IMR-90 (cell line): ENCODE data around the gene EIF2B2. TPM values are rescaled to one million over a fixed set of nuclear protein-coding genes. Genes with fewer than 3 reads are reported as not detected.

ENCODE experiments used
- ATAC-seq: fragments of 200-7000 bp; cut with Tn5 transposase; 2 replicates; pipeline ENCODE4 v1.9.1; 2020; ENCODE audit warnings: low read depth, mild to moderate bottlenecking, moderate library complexity
- BruUV-seq: library from RNA; stranded (reverse); fragments of 400-500 nt; replicated peaks from 2 replicates; lab custom pipeline; 2021; lab: Mats Ljungman, UMichigan
- CTCF ChIA-PET: fragments of 300-600 bp; formaldehyde crosslinking; extraction: SDS; loops from one replicate; lab custom pipeline; 2021; ENCODE audit warnings: antibody characterized with exemption; lab: Yijun Ruan, JAX
- POLR2A ChIA-PET: fragments of 300-600 bp; sonication (Branson Sonifier 250); formaldehyde crosslinking; loops from one replicate; lab custom pipeline; 2022; ENCODE audit warnings: antibody characterized with exemption; ENCODE audit not compliant: unreplicated experiment; lab: Charles Lee
- DNase-seq: peaks from one replicate; pipeline ENCODE4 v3.0.0; 2013
- H2AFZ ChIP-seq: replicated peaks from 2 replicates; pipeline ENCODE3; 2013; ENCODE audit warnings: low read length, mild to moderate bottlenecking; ENCODE audit not compliant: poor library complexity
- H2AK5ac ChIP-seq: 2 replicates; pipeline ENCODE4 v1.6.1; 2013; ENCODE audit warnings: low read depth, low read length, inconsistent platforms
- H2AK9ac ChIP-seq: replicated peaks from 2 replicates; pipeline ENCODE3; 2013; ENCODE audit warnings: mild to moderate bottlenecking, low read depth, low read length, moderate library complexity; ENCODE audit not compliant: poor library complexity
- H2BK120ac ChIP-seq: 2 replicates; pipeline ENCODE4 v1.6.1; 2013; ENCODE audit warnings: low read depth, low read length, inconsistent platforms
- H2BK15ac ChIP-seq: 3 replicates; pipeline ENCODE4 v1.6.1; 2013; ENCODE audit warnings: low read depth, low read length, inconsistent platforms
- H2BK20ac ChIP-seq: 2 replicates; pipeline ENCODE4 v1.6.1; 2013; ENCODE audit warnings: low read depth, mild to moderate bottlenecking, inconsistent platforms, low read length, moderate library complexity
- H2BK5ac ChIP-seq: 2 replicates; pipeline ENCODE4 v1.6.1; 2013; ENCODE audit warnings: mild to moderate bottlenecking, low read depth, low read length, inconsistent platforms; ENCODE audit not compliant: poor library complexity, severe bottlenecking
- H3K14ac ChIP-seq: replicated peaks from 2 replicates; pipeline ENCODE4 v1.6.1; 2013; ENCODE audit warnings: low read depth, low read length, inconsistent platforms
- H3K18ac ChIP-seq: 2 replicates; pipeline ENCODE4 v1.6.1; 2013; ENCODE audit warnings: low read depth, low read length, control low read depth
- H3K23ac ChIP-seq: 2 replicates; pipeline ENCODE4 v1.6.1; 2013; ENCODE audit warnings: low read depth, low read length, inconsistent platforms
- H3K27ac ChIP-seq: 2 replicates; pipeline ENCODE4 v1.5.1; 2013; ENCODE audit warnings: mild to moderate bottlenecking, control low read depth, low read length; ENCODE audit not compliant: insufficient read depth
- H3K27me3 ChIP-seq: 2 replicates; pipeline ENCODE4 v1.6.1; 2013; ENCODE audit warnings: low read length; ENCODE audit not compliant: control insufficient read depth, insufficient read depth
- H3K36me3 ChIP-seq: 2 replicates; pipeline ENCODE4 v1.6.1; 2013; ENCODE audit warnings: low read length, mixed read lengths; ENCODE audit not compliant: control insufficient read depth, insufficient read depth
- H3K4ac ChIP-seq: 2 replicates; pipeline ENCODE4 v1.6.1; 2013; ENCODE audit warnings: low read depth, low read length, inconsistent platforms
- H3K4me1 ChIP-seq: 2 replicates; pipeline ENCODE4 v1.6.1; 2013; ENCODE audit warnings: low read length, mixed read lengths; ENCODE audit not compliant: control insufficient read depth, insufficient read depth
- H3K4me2 ChIP-seq: 2 replicates; pipeline ENCODE4 v1.6.1; 2013; ENCODE audit warnings: low read depth, mild to moderate bottlenecking, control low read depth, low read length, moderate library complexity
- H3K4me3 ChIP-seq: 2 replicates; pipeline ENCODE4 v1.5.1; 2013; ENCODE audit warnings: low read depth, mild to moderate bottlenecking, control low read depth, low read length, moderate library complexity; ENCODE audit not compliant: insufficient read depth
- H3K56ac ChIP-seq: 2 replicates; pipeline ENCODE4 v1.6.1; 2013; ENCODE audit warnings: low read length, inconsistent platforms; ENCODE audit not compliant: insufficient read depth; ENCODE audit errors: extremely low read depth
- H3K79me1 ChIP-seq, 2 experiments: 2 replicates each; pipeline ENCODE4 v1.6.1; 2013; ENCODE audit warnings: low read length in 2 of 2, inconsistent platforms in 1 of 2, low read depth in 1 of 2
- H3K9ac ChIP-seq: 2 replicates; pipeline ENCODE4 v1.6.1; 2013; ENCODE audit warnings: low read depth, low read length, control low read depth
- H3K9me1 ChIP-seq: 2 replicates; pipeline ENCODE4 v1.6.1; 2013; ENCODE audit warnings: low read length, inconsistent platforms; ENCODE audit not compliant: insufficient read depth
- H3K9me3 ChIP-seq: 2 replicates; pipeline ENCODE4 v1.6.1; 2013; ENCODE audit warnings: low read length; ENCODE audit not compliant: control insufficient read depth, insufficient read depth
- H4K20me1 ChIP-seq: 2 replicates; pipeline ENCODE4 v1.6.1; 2013; ENCODE audit warnings: low read length, inconsistent platforms; ENCODE audit not compliant: insufficient read depth
- H4K5ac ChIP-seq: 2 replicates; pipeline ENCODE4 v1.6.1; 2013; ENCODE audit warnings: mild to moderate bottlenecking, low read depth, low read length, control low read depth
- H4K8ac ChIP-seq, 2 experiments: 2 replicates each; pipeline ENCODE4 v1.6.1; 2013; ENCODE audit warnings: low read depth in 2 of 2, low read length in 2 of 2, control low read depth in 1 of 2, inconsistent platforms in 1 of 2
- H4K91ac ChIP-seq: 2 replicates; pipeline ENCODE4 v1.6.1; 2013; ENCODE audit warnings: low read depth, low read length, inconsistent platforms; ENCODE audit not compliant: insufficient read depth
- BHLHE40 ChIP-seq: fragments of 150-350 bp; IDR thresholded peaks from 2 replicates; pipeline ENCODE4 v1.6.1; 2016; ENCODE audit warnings: mild to moderate bottlenecking, low read depth, low read length
- CEBPB ChIP-seq: IDR thresholded peaks from 2 replicates; pipeline ENCODE4 v1.6.1; 2012; ENCODE audit warnings: low read depth, low read length, improper control_type of control experiment
- CHD1 ChIP-seq: IDR thresholded peaks from 2 replicates; pipeline ENCODE4 v1.6.1; 2012; ENCODE audit warnings: low read depth, low read length, improper control_type of control experiment
- FOS ChIP-seq: fragments of 150-350 bp; IDR thresholded peaks from 2 replicates; pipeline ENCODE4 v1.6.1; 2016; ENCODE audit warnings: low read depth, low read length
- MAFK ChIP-seq: IDR thresholded peaks from 2 replicates; pipeline ENCODE4 v1.6.1; 2012; ENCODE audit warnings: low read depth, low read length, improper control_type of control experiment
- MAZ ChIP-seq: IDR thresholded peaks from 2 replicates; pipeline ENCODE4 v1.6.1; 2012; ENCODE audit warnings: low read depth, mild to moderate bottlenecking, low read length, improper control_type of control experiment, moderate library complexity, borderline replicate concordance
- MXI1 ChIP-seq: IDR thresholded peaks from 2 replicates; pipeline ENCODE4 v1.6.1; 2012; ENCODE audit warnings: low read depth, mild to moderate bottlenecking, low read length, moderate library complexity, borderline replicate concordance
- NFE2L2 ChIP-seq: fragments of 150-350 bp; IDR thresholded peaks from 2 replicates; pipeline ENCODE4 v1.6.1; 2016; ENCODE audit warnings: low read depth, mild to moderate bottlenecking, low read length
- POLR2A ChIP-seq: IDR thresholded peaks from 2 replicates; pipeline ENCODE4 v1.6.1; 2012; ENCODE audit warnings: mild to moderate bottlenecking, low read depth, low read length
- RAD21 ChIP-seq: IDR thresholded peaks from 2 replicates; pipeline ENCODE4 v1.6.1; 2012; ENCODE audit warnings: low read length, improper control_type of control experiment
- RCOR1 ChIP-seq: IDR thresholded peaks from 2 replicates; pipeline ENCODE4 v1.6.1; 2012; ENCODE audit warnings: mild to moderate bottlenecking, low read length, improper control_type of control experiment; ENCODE audit not compliant: insufficient replicate concordance
- RFX5 ChIP-seq: IDR thresholded peaks from 2 replicates; pipeline ENCODE4 v1.8.0; 2012; ENCODE audit warnings: low read depth, mild to moderate bottlenecking, low read length, moderate library complexity
- SMC3 ChIP-seq: fragments of 150-350 bp; IDR thresholded peaks from 2 replicates; pipeline ENCODE4 v1.6.1; 2016; ENCODE audit warnings: low read depth, mild to moderate bottlenecking, antibody characterized with exemption, low read length, moderate library complexity
- WGBS, 2 experiments: methylation state at CpG; one replicate each; pipeline versions ENCODE4 v1.1.5 to v1.1.7; 2013; ENCODE audit warnings: missing lambda C conversion rate in 2 of 2; ENCODE audit not compliant: insufficient read length in 1 of 2; ENCODE audit errors: extremely low coverage in 2 of 2; 5-methylcytosine and 5-hydroxymethylcytosine counted together
- dilution Hi-C: fragments of 300-500 bp; cut with HindIII; formaldehyde crosslinking; loops from one replicate; pipeline ENCODE4 v1.14.3; 2018; ENCODE audit warnings: low sequenced_read_pairs; ENCODE audit not compliant: unreplicated experiment
- in situ Hi-C: fragments of 300-500 bp; cut with MboI; formaldehyde crosslinking; loops from 3 replicates; pipeline ENCODE4 v1.14.3; 2019; ENCODE audit warnings: low sequenced_read_pairs, inconsistent platforms, mixed read lengths
- intact Hi-C: fragments of 100-400 bp; cut with micrococcal nuclease; formaldehyde crosslinking; loops from 2 replicates; pipeline ENCODE4 v1.10.0; 2022
- polyA plus RNA-seq, 3 experiments: library from polyadenylated mRNA; depleted of rRNA; stranded (reverse); fragments of >200 nt; gene quantifications; 2 replicates each; pipeline ENCODE4 v1.2.3, GENCODE V29; 2012; ENCODE audit warnings: low replicate concordance in 1 of 3
- total RNA-seq: library from RNA; depleted of rRNA; stranded (reverse); fragments of >200 nt; gene quantifications from 2 replicates; pipeline ENCODE4 v1.2.3, GENCODE V29; 2012
- TF ChIP-seq, protein P1 (sequence below): fragments of 150-350 bp; IDR thresholded peaks from 2 replicates; pipeline ENCODE4 v1.6.1; 2016; ENCODE audit warnings: low read depth, mild to moderate bottlenecking, low read length, moderate library complexity, borderline replicate concordance
- TF ChIP-seq, protein P2 (sequence below): fragments of 150-350 bp; IDR thresholded peaks from 2 replicates; pipeline ENCODE4 v1.6.1; 2017; ENCODE audit warnings: mild to moderate bottlenecking, antibody characterized with exemption, low read length, low read depth
- TF ChIP-seq, protein P3 (sequence below): conservative IDR thresholded peaks from 2 replicates; pipeline ENCODE4 v1.5.1; 2012; ENCODE audit warnings: mild to moderate bottlenecking, low read depth, low read length, improper control_type of control experiment

EIF2B2 gene
- total and polyA plus RNA-seq, 2 of the 4 experiments (the other 2 are of a cell fraction): 63.6 to 70.1 TPM

DNA sequence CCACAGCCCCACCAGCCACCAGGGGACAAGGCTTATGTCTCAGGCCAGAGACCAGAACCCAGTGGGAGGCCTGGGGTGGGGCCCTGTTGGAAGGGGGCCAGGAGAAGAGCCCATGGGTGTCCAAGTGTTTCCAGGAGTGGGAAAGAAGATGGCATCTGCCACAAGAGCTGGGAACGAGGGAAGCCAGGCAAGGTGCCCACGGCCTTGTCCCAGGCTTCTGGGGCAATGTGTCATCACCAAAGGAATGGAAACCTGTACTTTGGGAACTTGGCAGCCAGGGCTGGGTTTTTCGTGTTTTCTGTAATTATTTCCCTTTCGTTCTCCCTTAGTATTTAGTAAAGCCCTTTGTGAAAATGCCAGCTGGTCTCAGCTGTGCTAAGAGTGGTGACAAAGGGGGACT lies 42.0 kb upstream of the EIF2B2 start:
- Histone ChIP-seq H2BK120ac (no peak overlapping the region), H2BK5ac (no peak overlapping the region), H4K91ac (no peak overlapping the region), H3K56ac (no peak overlapping the region), H3K14ac (no peak overlapping the region), H3K4me3 (no peak overlapping the region), H2BK20ac (no peak overlapping the region), H3K4me2 (no peak overlapping the region), H3K9ac (no peak overlapping the region), H3K4ac (no peak overlapping the region), H3K4me1 (no peaks in the 10 kb centered on the region), H3K18ac (no peak overlapping the region), H2BK15ac (no peak overlapping the region), H3K23ac (no peak overlapping the region), H3K27me3 (peaks cover 26% of the 10 kb centered on the region), H3K9me1 (no peaks in the 10 kb centered on the region), H2AK9ac (no peak overlapping the region), H3K36me3 (no peaks in the 10 kb centered on the region), H3K9me3 (no peaks in the 10 kb centered on the region), H2AFZ (no peak overlapping the region), H4K20me1 (no peaks in the 10 kb centered on the region), H3K27ac (no peak overlapping the region), H4K5ac (no peak overlapping the region), H2AK5ac (no peak overlapping the region), H3K79me1 (no peaks in the 10 kb centered on the region), H4K8ac (no peak overlapping the region)
- intact Hi-C loops (no loop called here), in situ Hi-C loops (no loop called here), dilution Hi-C loops (no loop called here)
- no peak for DNase-seq
- CTCF ChIA-PET: interaction anchor here (0.6 kb wide), 1 partner anchor 83 kb away, joined by 3 read pairs; no protein-coding TSS in a partner anchor
- POLR2A ChIA-PET: no interaction called here
- WGBS, 2 experiments: 80% methylated on average over 1 of the region's 4 CpGs; no CpG with 5 or more reads in 1 of the 2 experiments
- ATAC-seq: no peak
- TF ChIP-seq, protein P1, sequence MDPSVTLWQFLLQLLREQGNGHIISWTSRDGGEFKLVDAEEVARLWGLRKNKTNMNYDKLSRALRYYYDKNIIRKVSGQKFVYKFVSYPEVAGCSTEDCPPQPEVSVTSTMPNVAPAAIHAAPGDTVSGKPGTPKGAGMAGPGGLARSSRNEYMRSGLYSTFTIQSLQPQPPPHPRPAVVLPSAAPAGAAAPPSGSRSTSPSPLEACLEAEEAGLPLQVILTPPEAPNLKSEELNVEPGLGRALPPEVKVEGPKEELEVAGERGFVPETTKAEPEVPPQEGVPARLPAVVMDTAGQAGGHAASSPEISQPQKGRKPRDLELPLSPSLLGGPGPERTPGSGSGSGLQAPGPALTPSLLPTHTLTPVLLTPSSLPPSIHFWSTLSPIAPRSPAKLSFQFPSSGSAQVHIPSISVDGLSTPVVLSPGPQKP: no peak
- TF ChIP-seq MXI1 (no peak), SMC3 (no peak), MAZ (no peak), FOS (no peak), CEBPB (no peak), RAD21 (no peak), MAFK (no peak), POLR2A (no peak), RCOR1 (no peak), NFE2L2 (no peak), CHD1 (no peak), RFX5 (no peak), BHLHE40 (no peak)
- TF ChIP-seq, protein P2, sequence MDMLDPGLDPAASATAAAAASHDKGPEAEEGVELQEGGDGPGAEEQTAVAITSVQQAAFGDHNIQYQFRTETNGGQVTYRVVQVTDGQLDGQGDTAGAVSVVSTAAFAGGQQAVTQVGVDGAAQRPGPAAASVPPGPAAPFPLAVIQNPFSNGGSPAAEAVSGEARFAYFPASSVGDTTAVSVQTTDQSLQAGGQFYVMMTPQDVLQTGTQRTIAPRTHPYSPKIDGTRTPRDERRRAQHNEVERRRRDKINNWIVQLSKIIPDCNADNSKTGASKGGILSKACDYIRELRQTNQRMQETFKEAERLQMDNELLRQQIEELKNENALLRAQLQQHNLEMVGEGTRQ: no peak
- TF ChIP-seq, protein P3, sequence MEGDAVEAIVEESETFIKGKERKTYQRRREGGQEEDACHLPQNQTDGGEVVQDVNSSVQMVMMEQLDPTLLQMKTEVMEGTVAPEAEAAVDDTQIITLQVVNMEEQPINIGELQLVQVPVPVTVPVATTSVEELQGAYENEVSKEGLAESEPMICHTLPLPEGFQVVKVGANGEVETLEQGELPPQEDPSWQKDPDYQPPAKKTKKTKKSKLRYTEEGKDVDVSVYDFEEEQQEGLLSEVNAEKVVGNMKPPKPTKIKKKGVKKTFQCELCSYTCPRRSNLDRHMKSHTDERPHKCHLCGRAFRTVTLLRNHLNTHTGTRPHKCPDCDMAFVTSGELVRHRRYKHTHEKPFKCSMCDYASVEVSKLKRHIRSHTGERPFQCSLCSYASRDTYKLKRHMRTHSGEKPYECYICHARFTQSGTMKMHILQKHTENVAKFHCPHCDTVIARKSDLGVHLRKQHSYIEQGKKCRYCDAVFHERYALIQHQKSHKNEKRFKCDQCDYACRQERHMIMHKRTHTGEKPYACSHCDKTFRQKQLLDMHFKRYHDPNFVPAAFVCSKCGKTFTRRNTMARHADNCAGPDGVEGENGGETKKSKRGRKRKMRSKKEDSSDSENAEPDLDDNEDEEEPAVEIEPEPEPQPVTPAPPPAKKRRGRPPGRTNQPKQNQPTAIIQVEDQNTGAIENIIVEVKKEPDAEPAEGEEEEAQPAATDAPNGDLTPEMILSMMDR: no peak
- no TSS peak for BruUV-seq
